Measurements from ENCODE around the gene MACROD2.
"Not testable (repeated sequence)": the region's sequence is repeated elsewhere in the genome, so short reads cannot be mapped to it uniquely, and the experiment has no call there.

DNA sequence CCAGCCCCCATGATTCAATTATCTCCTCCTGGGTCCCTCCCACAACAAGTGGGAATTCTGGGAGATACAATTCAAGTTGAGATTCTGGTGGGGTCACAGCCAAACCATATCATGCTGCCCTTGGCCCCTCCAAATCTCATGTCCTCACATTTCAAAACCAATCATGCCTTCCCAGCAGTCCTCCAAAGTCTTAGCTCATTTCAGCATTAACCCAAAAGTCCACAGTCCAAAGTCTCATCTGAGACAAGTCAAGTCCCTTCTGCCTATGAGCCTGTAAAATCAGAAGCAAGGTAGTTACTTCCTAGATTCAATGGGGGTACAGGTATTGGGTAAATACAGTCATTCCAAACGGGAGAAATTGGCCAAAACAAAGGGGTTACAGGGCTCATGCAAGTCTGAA is 1021.6 kb downstream of the MACROD2 start:
- TF ChIP-seq, protein P1, sequence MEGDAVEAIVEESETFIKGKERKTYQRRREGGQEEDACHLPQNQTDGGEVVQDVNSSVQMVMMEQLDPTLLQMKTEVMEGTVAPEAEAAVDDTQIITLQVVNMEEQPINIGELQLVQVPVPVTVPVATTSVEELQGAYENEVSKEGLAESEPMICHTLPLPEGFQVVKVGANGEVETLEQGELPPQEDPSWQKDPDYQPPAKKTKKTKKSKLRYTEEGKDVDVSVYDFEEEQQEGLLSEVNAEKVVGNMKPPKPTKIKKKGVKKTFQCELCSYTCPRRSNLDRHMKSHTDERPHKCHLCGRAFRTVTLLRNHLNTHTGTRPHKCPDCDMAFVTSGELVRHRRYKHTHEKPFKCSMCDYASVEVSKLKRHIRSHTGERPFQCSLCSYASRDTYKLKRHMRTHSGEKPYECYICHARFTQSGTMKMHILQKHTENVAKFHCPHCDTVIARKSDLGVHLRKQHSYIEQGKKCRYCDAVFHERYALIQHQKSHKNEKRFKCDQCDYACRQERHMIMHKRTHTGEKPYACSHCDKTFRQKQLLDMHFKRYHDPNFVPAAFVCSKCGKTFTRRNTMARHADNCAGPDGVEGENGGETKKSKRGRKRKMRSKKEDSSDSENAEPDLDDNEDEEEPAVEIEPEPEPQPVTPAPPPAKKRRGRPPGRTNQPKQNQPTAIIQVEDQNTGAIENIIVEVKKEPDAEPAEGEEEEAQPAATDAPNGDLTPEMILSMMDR (IDR thresholded peaks at IDR 0.05 in 2 of 3, conservative IDR thresholded peaks at IDR 0.05 in 1 of 3; ENCODE audit: borderline replicate concordance in 1 of 3, insufficient read depth in 1 of 3, low read depth in 2 of 3, low read length in 2 of 3), result not testable (repeated sequence)
- not testable (repeated sequence) for TF ChIP-seq SIN3A (IDR thresholded peaks at IDR 0.05; ENCODE audit: low read depth)

Measured in HCT116 (cell line).